OCI-LY7 (cell line): ENCODE results near the gene SKA3. TPM values are rescaled to one million over a fixed set of nuclear protein-coding genes. Genes with fewer than 3 reads are reported as not detected.
A peak's percentile ranks its signal among the peaks of the same experiment; 100 is the strongest.

Experiments used
- BruUV-seq: library from RNA; stranded (reverse); fragments of 400-500 nt; replicated peaks from 2 replicates; lab custom pipeline; 2021; lab: Mats Ljungman, UMichigan
- CTCF ChIA-PET: fragments of 300-600 bp; sonication (Branson Sonifier 250); formaldehyde crosslinking; loops from one replicate; lab custom pipeline; 2022; ENCODE audit warnings: antibody characterized with exemption; ENCODE audit not compliant: unreplicated experiment; lab: Charles Lee
- POLR2A ChIA-PET: fragments of 300-600 bp; sonication (Branson Sonifier 250); formaldehyde crosslinking; loops from one replicate; lab custom pipeline; 2022; ENCODE audit warnings: antibody characterized with exemption; lab: Charles Lee
- DNase-seq: peaks from one replicate; pipeline ENCODE4 v3.0.0-alpha.2; 2015; ENCODE audit warnings: low spot score
- H2AFZ ChIP-seq: fragments of 200-600 bp; sonication (generic), shearing (Covaris generic); 2 replicates; pipeline ENCODE4 v1.6.1; 2014; ENCODE audit warnings: mild to moderate bottlenecking, antibody characterized with exemption, low read length, moderate library complexity
- H3K27ac ChIP-seq: fragments of 200-600 bp; sonication (generic); 2 replicates; pipeline ENCODE4 v1.5.1; 2014; ENCODE audit warnings: mixed run types, low read depth, mild to moderate bottlenecking, moderate library complexity, low read length, inconsistent platforms; ENCODE audit not compliant: poor library complexity, severe bottlenecking
- H3K36me3 ChIP-seq: fragments of 200-600 bp; sonication (generic); 2 replicates; pipeline ENCODE4 v1.6.1; 2014; ENCODE audit warnings: mild to moderate bottlenecking, antibody characterized with exemption, low read length, moderate library complexity, mixed read lengths; ENCODE audit not compliant: insufficient read depth
- H3K4me1 ChIP-seq: fragments of 200-600 bp; sonication (generic); 2 replicates; pipeline ENCODE4 v1.5.1; 2014; ENCODE audit warnings: mild to moderate bottlenecking, low read length; ENCODE audit not compliant: insufficient read depth, poor library complexity, severe bottlenecking
- H3K4me2 ChIP-seq: fragments of 200-600 bp; sonication (generic); 2 replicates; pipeline ENCODE4 v1.6.1; 2014; ENCODE audit warnings: mild to moderate bottlenecking, low read length
- H3K4me3 ChIP-seq: fragments of 200-600 bp; sonication (generic); 2 replicates; pipeline ENCODE4 v1.5.1; 2014; ENCODE audit warnings: mild to moderate bottlenecking, low read depth, low read length; ENCODE audit not compliant: poor library complexity, severe bottlenecking
- H3K79me2 ChIP-seq: fragments of 200-600 bp; sonication (generic); 2 replicates; pipeline ENCODE4 v1.6.1; 2016; ENCODE audit warnings: low read depth, mild to moderate bottlenecking, low read length, moderate library complexity, mixed read lengths; ENCODE audit not compliant: insufficient read depth
- H3K9me2 ChIP-seq: fragments of 200-600 bp; sonication (generic); 2 replicates; pipeline ENCODE4 v1.6.1; 2016; ENCODE audit warnings: mild to moderate bottlenecking, low read length, mixed read lengths; ENCODE audit not compliant: insufficient read depth
- H3K9me3 ChIP-seq: fragments of 200-600 bp; sonication (generic); 2 replicates; pipeline ENCODE4 v1.6.1; 2014; ENCODE audit warnings: mild to moderate bottlenecking, mixed run types, low read length, mixed read lengths
- H4K20me1 ChIP-seq: fragments of 200-600 bp; sonication (generic); 2 replicates; pipeline ENCODE4 v1.6.1; 2014; ENCODE audit warnings: mild to moderate bottlenecking, antibody characterized with exemption, low read length, moderate library complexity, mixed read lengths; ENCODE audit not compliant: insufficient read depth
- CTCF ChIP-seq: fragments of 200-600 bp; sonication (generic); conservative IDR thresholded peaks from 2 replicates; pipeline ENCODE4 v1.5.1; 2014; ENCODE audit warnings: mild to moderate bottlenecking, antibody characterized with exemption, low read length, moderate library complexity, mixed read lengths
- EZH2phosphoT487 ChIP-seq: fragments of 200-600 bp; sonication (generic); IDR thresholded peaks from 2 replicates; pipeline ENCODE4 v1.6.1; 2018; ENCODE audit warnings: low read depth, borderline replicate concordance, mild to moderate bottlenecking, mixed run types, antibody characterized with exemption, low read length, moderate library complexity, mixed read lengths
- intact Hi-C: fragments of 100-400 bp; cut with micrococcal nuclease; formaldehyde crosslinking; loops from one replicate; pipeline ENCODE4 v1.10.0; 2022; ENCODE audit not compliant: unreplicated experiment
- total RNA-seq, 2 experiments: library from RNA; depleted of rRNA in 1 of 2; stranded (reverse); fragments of >200 nt in 1 of 2; shearing (Covaris generic) in 1 of 2; gene quantifications; 2 replicates each; pipeline ENCODE4 v1.2.3, GENCODE V29; 2014 to 2022

SKA3 gene
- total RNA-seq, 2 experiments from 2014 or later: 34.4 to 42.4 TPM

- Histone ChIP-seq H3K9me3 (no peaks in the 10 kb centered on the region), H3K4me3 (no peak overlapping the region), H3K4me2 (no peak overlapping the region), H3K36me3 (peaks cover 61% of the 10 kb centered on the region), H3K27ac (no peak overlapping the region), H3K79me2 (peaks cover 22% of the 10 kb centered on the region), H3K4me1 (peaks cover 10% of the 10 kb centered on the region), H2AFZ (no peak overlapping the region), H4K20me1 (peaks cover 7% of the 10 kb centered on the region), H3K9me2 (no peaks in the 10 kb centered on the region)
- TF ChIP-seq EZH2phosphoT487: no peak
- TF ChIP-seq CTCF: no peak
- BruUV-seq: no TSS peak
- no peak for DNase-seq
- intact Hi-C loops: no loop called here
- CTCF ChIA-PET: no interaction called here
- POLR2A ChIA-PET: interaction anchor here (2.7 kb wide), 1 partner anchor 27 kb away, joined by 13 read pairs; the partner anchor contains the start of genes MRPL57 and SKA3
Measured at GRCh38 chr13:21148557-21149258, 27.6 kb downstream of the SKA3 start.

- peaks cover 19% of the 10 kb centered on the region for H3K4me1 ChIP-seq
- peaks cover 31% of the 10 kb centered on the region for H3K79me2 ChIP-seq
- H3K27ac ChIP-seq: no peak overlapping the region
- BruUV-seq: no TSS peak
- peaks cover 11% of the 10 kb centered on the region for H4K20me1 ChIP-seq
- H3K4me2 ChIP-seq: no peak overlapping the region
- no peaks in the 10 kb centered on the region for H3K9me3 ChIP-seq
- POLR2A ChIA-PET: no interaction called here
- no peaks in the 10 kb centered on the region for H3K9me2 ChIP-seq
- CTCF ChIA-PET: no interaction called here
- no peak overlapping the region for H2AFZ ChIP-seq
- intact Hi-C loops: no loop called here
- TF ChIP-seq CTCF: no peak
- no peak for TF ChIP-seq EZH2phosphoT487
- DNase-seq: no peak
- H3K4me3 ChIP-seq: no peak overlapping the region
- H3K36me3 ChIP-seq: peaks cover 66% of the 10 kb centered on the region
Measured at GRCh38 chr13:21147827-21148226, 28.5 kb downstream of the SKA3 start.

- Histone ChIP-seq H3K4me3 (peak overlapping the region; percentile 2), H3K9me3 (no peaks in the 10 kb centered on the region), H3K79me2 (peaks cover 55% of the 10 kb centered on the region), H3K27ac (no peak overlapping the region), H3K4me1 (peaks cover 23% of the 10 kb centered on the region), H3K4me2 (peak overlapping the region; percentile 51), H4K20me1 (peaks cover 20% of the 10 kb centered on the region), H3K36me3 (peaks cover 68% of the 10 kb centered on the region), H3K9me2 (no peaks in the 10 kb centered on the region), H2AFZ (no peak overlapping the region)
- DNase-seq: no peak
- no peak for TF ChIP-seq EZH2phosphoT487
- no peak for TF ChIP-seq CTCF
- intact Hi-C loops: no loop called here
- ChIA-PET POLR2A (interaction anchor here (0.6 to 1.9 kb wide), 4 partner anchors 9 to 602 kb away, joined by 4 to 6 read pairs (median 6); partner anchors contain the start of genes MRPL57 and SKA3), CTCF (no interaction called here)
- no TSS peak for BruUV-seq
Measured at GRCh38 chr13:21142766-21143165, 33.6 kb downstream of the SKA3 start.
